ENCODE results near the gene HHIPL1.

DNA sequence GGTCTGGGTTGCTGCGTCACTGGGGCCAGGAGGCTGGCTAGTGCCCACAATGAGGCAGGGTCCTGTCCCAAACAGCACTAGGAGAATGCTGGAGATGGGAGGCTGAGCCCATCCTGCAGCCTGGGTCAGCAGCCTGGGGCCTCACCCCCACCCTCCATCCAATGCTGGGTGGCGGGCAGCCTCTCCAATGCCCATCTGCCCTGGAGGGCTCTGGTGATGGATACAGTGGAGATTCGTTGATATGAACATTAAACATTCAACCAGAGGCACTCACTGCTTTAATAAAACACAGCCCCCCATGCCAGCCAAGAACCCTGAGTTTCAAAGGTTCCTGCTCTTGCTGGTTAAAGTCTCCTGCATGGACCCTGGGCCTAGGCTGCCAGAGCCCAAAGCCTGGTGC is 19.5 kb upstream of the HHIPL1 start:
- TF ChIP-seq, protein P1, sequence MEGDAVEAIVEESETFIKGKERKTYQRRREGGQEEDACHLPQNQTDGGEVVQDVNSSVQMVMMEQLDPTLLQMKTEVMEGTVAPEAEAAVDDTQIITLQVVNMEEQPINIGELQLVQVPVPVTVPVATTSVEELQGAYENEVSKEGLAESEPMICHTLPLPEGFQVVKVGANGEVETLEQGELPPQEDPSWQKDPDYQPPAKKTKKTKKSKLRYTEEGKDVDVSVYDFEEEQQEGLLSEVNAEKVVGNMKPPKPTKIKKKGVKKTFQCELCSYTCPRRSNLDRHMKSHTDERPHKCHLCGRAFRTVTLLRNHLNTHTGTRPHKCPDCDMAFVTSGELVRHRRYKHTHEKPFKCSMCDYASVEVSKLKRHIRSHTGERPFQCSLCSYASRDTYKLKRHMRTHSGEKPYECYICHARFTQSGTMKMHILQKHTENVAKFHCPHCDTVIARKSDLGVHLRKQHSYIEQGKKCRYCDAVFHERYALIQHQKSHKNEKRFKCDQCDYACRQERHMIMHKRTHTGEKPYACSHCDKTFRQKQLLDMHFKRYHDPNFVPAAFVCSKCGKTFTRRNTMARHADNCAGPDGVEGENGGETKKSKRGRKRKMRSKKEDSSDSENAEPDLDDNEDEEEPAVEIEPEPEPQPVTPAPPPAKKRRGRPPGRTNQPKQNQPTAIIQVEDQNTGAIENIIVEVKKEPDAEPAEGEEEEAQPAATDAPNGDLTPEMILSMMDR (IDR thresholded peaks at IDR 0.05 in 4 of 5, conservative IDR thresholded peaks at IDR 0.05 in 1 of 5) = no peak
- no peak for TF ChIP-seq POLR2A (IDR thresholded peaks at IDR 0.05)
